ENCODE measurements around the gene MDP1. TPM values are rescaled to one million over a fixed set of nuclear protein-coding genes. Genes with fewer than 3 reads are reported as not detected.
A peak's percentile ranks its signal among the peaks of the same experiment; 100 is the strongest.

Gene MDP1
- total and polyA plus RNA-seq, 10 of the 15 experiments (the other 5 are each of a cell fraction or from before 2014, with no cell fraction given) = 10.4 to 45.8 (median 23.5) TPM

DNA sequence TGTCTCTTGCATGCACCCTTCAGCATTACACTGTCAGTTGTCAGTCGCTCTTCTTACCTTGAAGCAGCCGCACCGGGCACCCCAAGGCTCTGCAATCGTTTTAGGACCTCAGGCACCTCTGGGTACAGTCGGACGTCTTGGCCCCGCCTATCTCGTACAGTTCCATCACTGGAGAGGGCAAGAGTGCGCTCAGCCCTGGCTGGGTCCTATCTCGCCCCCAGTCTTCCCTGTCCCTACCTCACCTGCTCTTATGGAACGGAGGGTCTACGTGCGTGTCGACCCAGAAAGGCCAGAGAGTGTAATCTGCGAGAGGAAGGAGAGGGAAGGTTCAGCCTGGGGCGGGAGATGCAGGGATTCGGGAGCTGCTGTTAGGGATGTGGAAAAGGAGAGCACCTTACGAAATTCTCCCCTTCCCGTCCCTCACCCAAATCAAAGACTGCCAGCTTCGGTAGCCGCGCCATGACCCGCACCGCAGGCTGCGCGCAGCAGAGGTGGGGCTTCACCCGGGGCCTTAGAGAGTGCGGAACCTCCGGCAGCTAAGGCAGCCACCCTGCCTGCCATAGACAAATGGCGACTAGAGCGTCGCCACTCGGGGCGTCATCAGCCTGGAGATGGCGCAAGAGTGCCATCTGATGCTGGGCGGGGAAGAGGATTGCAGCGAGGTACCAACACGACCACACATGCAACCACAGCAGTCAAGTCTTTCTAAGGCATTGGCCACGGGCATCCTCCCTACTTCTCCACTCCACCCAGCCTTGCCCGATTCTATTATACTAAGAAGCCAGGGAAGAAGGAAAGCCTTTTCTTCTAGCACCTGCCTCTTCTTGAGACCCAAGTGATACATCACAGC, at the start of gene MDP1 (continued):
- TF ChIP-seq MTA2 (IDR thresholded peaks at IDR 0.05; ENCODE audit: low read depth) (no peak; the same call in 1 of the 2 replicates), NKRF (conservative IDR thresholded peaks at IDR 0.05) (no peak; the same call in none of the 2 replicates), CBX3 (IDR thresholded peaks at IDR 0.05; ENCODE audit: borderline replicate concordance, low read depth) (no peak), JUNB (IDR thresholded peaks at IDR 0.05) (no peak), ASH2L (IDR thresholded peaks at IDR 0.05; ENCODE audit: borderline replicate concordance, low read depth) (no peak), TCF3 (IDR thresholded peaks at IDR 0.05; ENCODE audit: borderline replicate concordance, insufficient read depth, low read depth, low read length) (0 out of 2 replicates have a peak, but pooled peaks have one; percentile 48), SREBF2 (IDR thresholded peaks at IDR 0.05; ENCODE audit: low read length) (no peak), SREBF1 (IDR thresholded peaks at IDR 0.05; ENCODE audit: low read length) (no peak), RELA (IDR thresholded peaks at IDR 0.05; ENCODE audit: borderline replicate concordance, partially characterized antibody) (peak; percentile 87), RFX5 (IDR thresholded peaks at IDR 0.05; ENCODE audit: low read depth, low read length) (peak; percentile 71; the same call in 1 of the 2 replicates), ZNF217 (IDR thresholded peaks at IDR 0.05) (no peak), SMARCA5 (IDR thresholded peaks at IDR 0.05) (peak; percentile 94), KAT2A (conservative IDR thresholded peaks at IDR 0.05; ENCODE audit: control insufficient read depth, low read depth, low read length) (no peak), BRCA1 (IDR thresholded peaks at IDR 0.05; ENCODE audit: low read depth, low read length) (no peak), TCF12 (IDR thresholded peaks at IDR 0.05; ENCODE audit: low read depth, low read length) (0 out of 2 replicates have a peak, but pooled peaks have one; percentile 27), KDM1A (IDR thresholded peaks at IDR 0.05; ENCODE audit: borderline replicate concordance) (no peak), E2F4 (IDR thresholded peaks at IDR 0.05; ENCODE audit: low read depth, low read length) (no peak)
- TF ChIP-seq, protein P1, sequence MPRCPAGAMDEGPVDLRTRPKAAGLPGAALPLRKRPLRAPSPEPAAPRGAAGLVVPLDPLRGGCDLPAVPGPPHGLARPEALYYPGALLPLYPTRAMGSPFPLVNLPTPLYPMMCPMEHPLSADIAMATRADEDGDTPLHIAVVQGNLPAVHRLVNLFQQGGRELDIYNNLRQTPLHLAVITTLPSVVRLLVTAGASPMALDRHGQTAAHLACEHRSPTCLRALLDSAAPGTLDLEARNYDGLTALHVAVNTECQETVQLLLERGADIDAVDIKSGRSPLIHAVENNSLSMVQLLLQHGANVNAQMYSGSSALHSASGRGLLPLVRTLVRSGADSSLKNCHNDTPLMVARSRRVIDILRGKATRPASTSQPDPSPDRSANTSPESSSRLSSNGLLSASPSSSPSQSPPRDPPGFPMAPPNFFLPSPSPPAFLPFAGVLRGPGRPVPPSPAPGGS (IDR thresholded peaks at IDR 0.05; ENCODE audit: borderline replicate concordance, insufficient read depth, low read depth, low read length, poor library complexity, severe bottlenecking) = peak; percentile 44
- TF ChIP-seq, protein P2, sequence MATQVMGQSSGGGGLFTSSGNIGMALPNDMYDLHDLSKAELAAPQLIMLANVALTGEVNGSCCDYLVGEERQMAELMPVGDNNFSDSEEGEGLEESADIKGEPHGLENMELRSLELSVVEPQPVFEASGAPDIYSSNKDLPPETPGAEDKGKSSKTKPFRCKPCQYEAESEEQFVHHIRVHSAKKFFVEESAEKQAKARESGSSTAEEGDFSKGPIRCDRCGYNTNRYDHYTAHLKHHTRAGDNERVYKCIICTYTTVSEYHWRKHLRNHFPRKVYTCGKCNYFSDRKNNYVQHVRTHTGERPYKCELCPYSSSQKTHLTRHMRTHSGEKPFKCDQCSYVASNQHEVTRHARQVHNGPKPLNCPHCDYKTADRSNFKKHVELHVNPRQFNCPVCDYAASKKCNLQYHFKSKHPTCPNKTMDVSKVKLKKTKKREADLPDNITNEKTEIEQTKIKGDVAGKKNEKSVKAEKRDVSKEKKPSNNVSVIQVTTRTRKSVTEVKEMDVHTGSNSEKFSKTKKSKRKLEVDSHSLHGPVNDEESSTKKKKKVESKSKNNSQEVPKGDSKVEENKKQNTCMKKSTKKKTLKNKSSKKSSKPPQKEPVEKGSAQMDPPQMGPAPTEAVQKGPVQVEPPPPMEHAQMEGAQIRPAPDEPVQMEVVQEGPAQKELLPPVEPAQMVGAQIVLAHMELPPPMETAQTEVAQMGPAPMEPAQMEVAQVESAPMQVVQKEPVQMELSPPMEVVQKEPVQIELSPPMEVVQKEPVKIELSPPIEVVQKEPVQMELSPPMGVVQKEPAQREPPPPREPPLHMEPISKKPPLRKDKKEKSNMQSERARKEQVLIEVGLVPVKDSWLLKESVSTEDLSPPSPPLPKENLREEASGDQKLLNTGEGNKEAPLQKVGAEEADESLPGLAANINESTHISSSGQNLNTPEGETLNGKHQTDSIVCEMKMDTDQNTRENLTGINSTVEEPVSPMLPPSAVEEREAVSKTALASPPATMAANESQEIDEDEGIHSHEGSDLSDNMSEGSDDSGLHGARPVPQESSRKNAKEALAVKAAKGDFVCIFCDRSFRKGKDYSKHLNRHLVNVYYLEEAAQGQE (IDR thresholded peaks at IDR 0.05; ENCODE audit: low read depth, low read length) = no peak
- TF ChIP-seq, protein P3, sequence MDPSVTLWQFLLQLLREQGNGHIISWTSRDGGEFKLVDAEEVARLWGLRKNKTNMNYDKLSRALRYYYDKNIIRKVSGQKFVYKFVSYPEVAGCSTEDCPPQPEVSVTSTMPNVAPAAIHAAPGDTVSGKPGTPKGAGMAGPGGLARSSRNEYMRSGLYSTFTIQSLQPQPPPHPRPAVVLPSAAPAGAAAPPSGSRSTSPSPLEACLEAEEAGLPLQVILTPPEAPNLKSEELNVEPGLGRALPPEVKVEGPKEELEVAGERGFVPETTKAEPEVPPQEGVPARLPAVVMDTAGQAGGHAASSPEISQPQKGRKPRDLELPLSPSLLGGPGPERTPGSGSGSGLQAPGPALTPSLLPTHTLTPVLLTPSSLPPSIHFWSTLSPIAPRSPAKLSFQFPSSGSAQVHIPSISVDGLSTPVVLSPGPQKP (IDR thresholded peaks at IDR 0.05; ENCODE audit: low read depth, low read length) = 0 out of 2 replicates have a peak, but pooled peaks have one; percentile 53

Data from GM12878 (cell line).